GOT3 (cell line): ENCODE results near the gene MDN1.

Experiments used
- DNase-seq: peaks from one replicate; lab custom pipeline; 2025; ENCODE audit warnings: mixed read lengths; lab: John Stamatoyannopoulos, UW

MDN1 gene

GRCh38 chr6:89605861-89606260, 213.7 kb downstream of the MDN1 start:
- no peak for DNase-seq

DNA sequence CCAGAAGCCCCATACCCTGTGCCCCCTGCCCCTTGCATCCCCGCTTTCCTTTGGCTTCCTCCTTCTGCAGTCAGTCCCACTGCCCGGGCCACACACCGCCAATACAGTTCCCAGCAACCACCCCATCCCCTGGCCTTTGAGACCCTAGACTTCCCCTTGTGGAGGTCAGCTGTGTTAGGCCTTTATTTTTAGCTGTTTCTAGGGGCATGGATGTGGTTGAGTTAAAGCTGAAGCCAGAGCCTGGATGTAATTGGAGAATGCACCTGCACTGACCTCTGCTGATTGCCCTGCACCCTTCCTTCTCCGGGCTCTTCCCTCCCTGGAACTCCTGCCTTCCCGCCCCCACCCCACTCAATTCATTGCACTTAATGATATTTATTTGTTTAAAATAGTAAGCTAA, 214.9 kb downstream of the MDN1 start:
- DNase-seq, result no peak

DNA sequence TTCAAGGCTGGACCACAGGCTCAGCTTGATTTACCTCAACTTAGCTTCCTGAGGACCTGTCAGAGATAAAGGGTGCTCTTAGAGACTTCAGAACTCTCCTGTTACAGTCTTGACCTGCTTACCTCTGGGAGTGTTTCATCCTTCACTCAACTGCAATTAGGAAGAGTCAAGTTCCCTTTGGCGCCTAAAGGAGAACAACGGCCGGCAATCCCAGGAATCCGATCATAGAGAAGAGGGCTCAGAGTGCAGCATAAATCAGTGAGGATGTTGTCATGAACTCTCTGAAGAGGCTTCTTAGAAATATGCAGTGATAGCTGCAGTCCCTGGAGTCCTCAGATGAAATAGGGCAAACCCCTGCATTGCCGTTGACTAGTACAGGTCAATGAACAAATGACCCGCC, 217.4 kb downstream of the MDN1 start:
- DNase-seq, result no peak

DNA sequence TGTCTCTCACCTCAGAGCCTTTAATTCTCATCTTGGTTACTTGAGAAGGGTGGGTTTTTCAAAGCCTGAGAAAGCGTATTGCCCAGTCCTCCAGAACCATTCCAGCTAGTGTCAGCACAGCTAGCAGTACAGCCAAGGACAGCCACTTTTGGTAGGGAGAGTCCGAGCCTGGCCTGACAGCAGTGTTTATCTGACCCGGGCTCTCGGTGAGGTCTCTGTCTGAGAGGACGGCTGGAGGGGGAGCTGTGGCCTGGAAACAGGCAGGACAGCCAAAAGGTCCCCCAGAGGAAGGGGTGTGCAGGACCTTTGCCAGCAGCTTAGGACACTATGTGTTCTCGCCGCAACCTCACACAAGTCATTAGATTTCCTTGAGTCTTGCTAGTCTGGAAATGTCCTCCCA, 219.9 kb downstream of the MDN1 start:
- no peak for DNase-seq

GRCh38 chr6:89597988-89598387, 221.6 kb downstream of the MDN1 start:
- DNase-seq, result no peak

GRCh38 chr6:89597372-89597771, 222.2 kb downstream of the MDN1 start:
- DNase-seq, result no peak

- DNase-seq, result no peak
Observed at GRCh38 chr6:89596484-89596883, 223.1 kb downstream of the MDN1 start.

GRCh38 chr6:89596056-89596455, 223.5 kb downstream of the MDN1 start:
- DNase-seq, result no peak
